Fibroblast of skin of right quadriceps (primary cell): ENCODE measurements around the gene CNDP1.
"Not testable (repeated sequence)": the region's sequence is repeated elsewhere in the genome, so short reads cannot be mapped to it uniquely, and the experiment has no call there.

Experiments
- DNase-seq: peaks from one replicate; pipeline ENCODE4 v3.0.0-alpha.2; 2013

The CNDP1 gene

GRCh38 chr18:74522635-74523548 is 11.4 kb upstream of the CNDP1 start:
- DNase-seq = no peak

- peak; percentile 11 for DNase-seq
Observed at GRCh38 chr18:74524097-74524496, 10.2 kb upstream of the CNDP1 start.

DNA sequence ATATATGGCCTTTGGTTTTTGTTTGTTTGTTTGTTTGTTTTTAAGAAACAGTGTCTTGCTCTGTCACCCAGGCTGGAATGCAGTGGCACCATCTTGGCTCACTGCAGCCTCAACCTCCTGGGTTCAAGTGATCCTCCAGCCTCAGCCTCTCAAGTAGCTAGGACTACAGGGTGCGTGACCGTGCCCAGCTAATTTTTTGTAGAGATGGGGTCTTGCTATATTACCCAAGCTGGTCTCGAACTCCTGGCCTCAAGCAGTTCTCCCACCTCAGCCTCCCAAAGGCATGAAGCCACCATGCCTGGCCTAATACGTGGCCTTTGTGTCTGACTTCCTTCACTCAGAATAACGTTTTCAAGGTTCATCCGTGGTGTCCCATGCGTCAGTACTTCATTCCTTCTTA is 9.4 kb upstream of the CNDP1 start:
- DNase-seq = not testable (repeated sequence)

DNA sequence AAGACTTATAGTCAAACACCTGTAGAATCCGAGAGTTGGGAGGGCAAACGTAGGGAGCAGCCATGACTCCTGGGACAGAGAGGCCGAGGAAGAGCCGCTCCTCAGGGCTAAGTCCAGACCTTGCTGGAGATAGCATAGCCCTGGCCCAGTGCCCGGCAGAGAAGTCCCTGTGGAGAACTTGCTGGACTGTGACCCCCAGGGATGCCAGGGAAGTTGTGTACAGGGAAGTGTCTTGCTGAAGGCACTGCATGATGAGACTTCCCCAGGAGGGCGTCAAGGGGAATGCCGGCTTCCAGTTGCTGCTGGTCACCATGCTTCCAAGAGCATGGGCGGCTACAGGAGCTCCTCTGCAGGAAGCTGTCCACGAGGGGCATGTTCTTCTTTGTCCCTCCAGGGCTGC is 8.6 kb upstream of the CNDP1 start:
- DNase-seq = no peak

- DNase-seq = no peak
Observed at GRCh38 chr18:74526488-74526887, 7.8 kb upstream of the CNDP1 start.

DNA sequence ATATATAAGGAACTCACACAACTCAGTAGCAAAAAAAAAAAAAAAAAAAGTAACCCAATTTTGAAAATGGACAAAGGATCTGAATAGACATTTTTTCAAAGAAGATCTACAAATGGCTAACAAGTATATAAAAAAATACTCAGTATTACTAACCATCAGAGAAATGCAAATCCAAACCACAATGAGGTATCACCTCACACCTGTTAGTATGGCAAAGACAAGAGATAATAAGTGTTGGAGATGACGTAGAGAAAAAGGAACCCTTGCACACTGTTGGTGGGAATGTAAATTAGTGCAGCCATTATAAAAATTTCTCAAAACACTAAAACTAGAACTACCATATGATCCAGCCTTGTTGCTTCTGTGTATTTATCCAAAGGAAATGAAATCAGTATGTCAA is 5.8 kb upstream of the CNDP1 start:
- DNase-seq = no peak

GRCh38 chr18:74528913-74529312 is 5.4 kb upstream of the CNDP1 start:
- no peak for DNase-seq

DNA sequence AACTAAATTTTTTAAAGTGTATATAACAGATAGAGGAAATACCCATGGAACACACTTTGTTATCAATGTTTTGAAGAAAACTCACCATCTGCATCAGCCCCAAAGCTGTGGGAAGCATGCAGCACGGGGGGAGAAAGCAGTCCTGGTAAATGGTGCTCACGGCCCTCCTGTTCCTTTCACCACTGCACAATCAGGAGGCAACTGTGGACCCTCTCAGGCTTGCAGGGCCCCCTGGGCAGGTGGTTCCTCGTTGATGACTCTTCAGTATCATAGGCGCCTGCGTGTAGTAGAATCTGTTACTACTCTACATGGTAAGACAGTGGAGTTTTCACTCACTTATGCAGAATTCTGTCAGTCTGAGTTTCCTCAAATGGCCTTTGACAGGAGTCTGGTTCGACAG is 4.9 kb upstream of the CNDP1 start:
- no peak for DNase-seq

DNA sequence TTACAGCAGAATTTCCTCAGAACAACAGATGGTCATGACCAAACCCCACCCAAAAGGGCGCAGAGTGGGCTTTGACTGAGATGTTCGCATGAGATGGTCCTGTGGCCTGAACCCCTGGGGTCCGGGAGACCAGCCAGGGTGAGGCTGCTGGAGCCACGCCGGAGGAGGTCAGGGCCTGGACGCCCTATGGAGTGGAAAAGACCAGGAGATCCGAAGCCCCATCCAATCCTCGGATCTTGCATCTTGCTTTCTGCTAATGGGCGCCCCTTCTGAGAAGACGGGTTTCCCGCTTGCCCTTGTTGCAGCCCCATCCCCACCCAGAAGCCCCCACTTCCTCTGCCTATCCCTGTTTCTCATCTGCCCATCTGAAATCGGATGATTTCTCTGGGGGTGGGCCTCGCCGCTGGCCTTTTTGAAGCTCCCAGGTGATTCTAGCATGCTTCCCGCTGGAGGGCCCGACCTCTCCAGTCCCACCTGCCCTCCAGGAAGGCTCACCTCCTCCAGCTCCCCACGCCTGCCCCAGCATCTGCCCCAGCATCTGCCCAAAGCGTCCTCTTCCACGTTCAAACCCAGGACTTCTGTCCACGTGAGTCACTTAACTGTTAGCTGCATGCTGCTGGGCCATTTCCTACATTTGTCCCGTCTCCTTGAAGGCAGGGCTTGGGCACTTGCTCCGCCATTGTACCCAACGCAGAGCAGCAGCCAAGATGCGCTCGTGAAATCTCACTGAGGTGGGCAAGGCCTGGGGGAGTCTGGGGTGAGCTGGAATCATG is 4.3 kb upstream of the CNDP1 start:
- no peak for DNase-seq

DNA sequence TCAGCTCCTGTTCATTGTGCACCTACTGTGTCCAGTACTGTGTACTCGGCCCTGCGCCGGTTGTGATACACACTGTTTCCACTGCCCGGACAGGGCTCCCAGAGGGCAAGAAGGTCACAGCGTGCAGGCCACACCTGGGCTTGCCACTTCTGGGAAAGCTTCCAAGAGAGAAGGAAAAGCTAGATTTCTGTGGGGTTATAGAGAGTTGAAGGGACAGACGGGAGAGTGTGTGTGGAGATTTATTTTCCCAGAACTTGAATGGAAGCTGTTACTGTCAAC is 3.8 kb upstream of the CNDP1 start:
- DNase-seq = no peak

DNA sequence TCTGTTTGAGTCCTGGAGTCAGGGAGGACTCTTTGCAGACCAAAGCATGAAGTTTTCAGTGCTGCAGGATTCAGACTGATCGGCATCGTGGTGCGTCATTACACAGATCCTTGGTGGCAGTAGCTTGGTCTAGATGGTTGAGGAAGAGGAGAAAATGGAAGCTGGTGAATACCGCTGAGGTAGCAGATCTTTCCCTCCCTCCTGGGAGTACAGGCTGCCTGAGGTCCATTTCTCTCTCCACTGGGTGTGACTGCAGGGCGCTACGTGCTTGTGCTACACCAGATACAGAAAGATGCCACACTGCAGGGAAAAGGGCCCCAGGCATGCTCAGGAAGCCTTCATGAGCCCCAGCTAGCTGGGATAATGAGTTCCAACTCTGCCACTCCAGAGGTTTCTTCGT is 3.3 kb upstream of the CNDP1 start:
- no peak for DNase-seq

- no peak for DNase-seq
Observed at GRCh38 chr18:74532511-74533025, 1.7 kb upstream of the CNDP1 start.

- DNase-seq = no peak
Observed at GRCh38 chr18:74533666-74534065, 634 bp upstream of the CNDP1 start.

DNA sequence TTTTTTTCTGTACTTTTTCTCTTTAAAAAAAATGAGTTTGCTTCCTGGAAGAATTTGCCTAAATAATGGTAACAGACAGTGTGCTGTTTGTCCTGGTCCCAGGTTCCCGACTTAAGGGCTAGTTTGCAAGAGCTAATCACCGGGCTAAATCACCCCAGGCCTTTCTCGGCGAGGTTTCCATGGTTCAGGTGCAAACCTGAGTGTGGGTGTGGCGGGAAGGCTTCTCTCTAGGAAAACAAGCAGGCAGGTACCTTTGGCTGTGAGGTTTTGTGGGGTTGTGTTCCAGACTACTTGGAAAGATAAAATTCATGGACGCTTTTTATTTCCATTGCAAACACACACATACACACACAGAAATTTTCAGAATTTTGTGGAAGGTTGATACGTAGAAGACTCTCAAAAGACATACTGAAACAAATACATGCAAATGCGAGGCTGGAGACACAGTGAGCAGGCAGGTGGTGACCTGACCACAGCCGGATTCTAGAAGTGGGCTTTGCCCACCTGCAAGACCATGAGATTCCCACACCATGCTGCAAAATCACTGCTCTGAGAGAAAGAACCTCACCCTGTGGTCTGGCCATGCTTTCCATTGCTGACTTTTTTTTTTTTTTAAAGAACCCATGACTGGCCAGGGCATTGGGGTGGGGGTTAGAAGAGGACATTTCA is 815 bp downstream of the CNDP1 start:
- no peak for DNase-seq

DNA sequence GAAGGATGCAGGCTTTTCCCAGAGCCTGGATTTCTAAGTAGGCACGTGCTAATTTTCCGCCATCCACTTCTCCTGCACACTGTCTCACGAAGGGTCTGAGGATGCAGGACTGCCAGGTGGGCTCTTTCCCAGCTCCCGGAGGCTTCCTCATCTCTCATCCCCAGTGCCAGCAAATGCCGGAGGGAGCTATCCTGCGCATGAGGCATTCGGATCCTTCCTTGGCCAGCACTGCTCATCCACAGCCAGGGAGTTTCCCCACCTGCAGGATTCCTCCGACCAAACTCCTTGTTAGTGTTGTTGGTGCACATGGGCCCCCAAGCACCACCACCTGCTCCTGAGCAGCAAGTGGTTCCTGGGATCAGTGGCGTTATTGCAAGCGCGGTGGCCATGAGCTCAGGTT is 5.0 kb downstream of the CNDP1 start:
- DNase-seq = no peak

GRCh38 chr18:74540652-74541421 is 6.5 kb downstream of the CNDP1 start:
- no peak for DNase-seq

DNA sequence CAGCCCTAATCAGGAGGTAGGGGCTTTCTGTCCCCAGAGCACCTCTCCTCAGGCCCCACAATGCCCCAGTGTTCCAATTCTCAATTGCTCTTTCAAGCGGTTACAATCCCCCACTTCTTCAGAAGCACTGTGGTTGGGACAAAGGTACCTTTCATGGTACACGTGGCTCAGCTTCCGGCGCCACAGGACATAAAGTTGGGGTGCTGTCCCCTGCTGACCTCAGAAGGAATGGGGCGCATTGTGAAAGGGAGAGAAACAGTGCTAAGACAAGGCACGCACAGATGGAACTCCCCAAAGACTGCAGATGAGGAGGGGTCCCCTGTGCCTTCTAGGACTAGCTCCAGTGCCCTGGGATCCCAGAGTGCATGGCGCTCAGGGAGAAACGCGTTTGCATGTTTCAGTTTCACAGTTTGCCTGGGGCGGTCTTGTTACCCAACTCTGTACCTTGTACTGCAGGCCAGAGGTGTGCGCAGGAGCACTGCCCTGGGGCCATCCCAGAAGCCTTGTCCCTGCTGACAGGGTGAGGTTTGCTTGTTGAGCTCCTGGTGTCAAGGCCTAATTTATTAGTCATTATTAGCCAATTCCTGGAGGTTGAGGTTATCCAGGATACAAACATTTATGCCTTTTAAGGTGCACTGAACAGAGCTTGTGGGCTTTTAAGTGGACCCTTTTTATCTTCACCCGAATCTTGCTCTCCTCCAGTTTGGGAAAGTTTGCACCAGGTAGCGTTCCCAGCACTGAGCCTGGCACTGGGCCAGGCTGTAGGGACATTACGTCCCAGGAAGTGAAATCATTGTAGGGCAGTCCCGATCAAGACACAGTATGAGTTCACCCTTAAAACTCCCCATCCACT is 7.6 kb downstream of the CNDP1 start:
- DNase-seq = no peak

- no peak for DNase-seq
Observed at GRCh38 chr18:74544898-74545297, 10.6 kb downstream of the CNDP1 start.

DNA sequence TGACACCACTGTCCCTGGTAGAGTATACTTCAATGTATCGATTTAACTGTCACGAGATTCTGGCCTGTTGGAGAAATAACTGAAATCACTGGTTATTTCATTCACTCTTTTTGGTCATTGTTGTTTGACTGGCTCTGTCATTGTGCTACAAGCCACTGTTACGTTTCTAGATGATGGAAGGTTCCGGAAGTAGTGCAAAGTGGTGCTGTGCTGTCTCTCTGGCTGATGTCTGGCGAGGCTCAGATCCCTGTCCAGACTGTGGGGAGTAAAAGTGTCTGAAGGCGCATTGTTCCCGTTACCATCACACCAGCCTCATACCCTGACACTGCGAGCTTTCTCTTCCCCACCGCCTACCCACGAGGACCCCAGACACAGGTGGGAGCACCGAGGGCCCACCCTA is 11.7 kb downstream of the CNDP1 start:
- no peak for DNase-seq

GRCh38 chr18:74546751-74547530 is 12.6 kb downstream of the CNDP1 start:
- DNase-seq = peak; percentile 20

- no peak for DNase-seq
Observed at GRCh38 chr18:74547860-74548259, 13.6 kb downstream of the CNDP1 start.
